Stomach (tissue), 9 donors: ENCODE measurements around the gene CDK12. TPM values are rescaled to one million over a fixed set of nuclear protein-coding genes. Genes with fewer than 3 reads are reported as not detected.

Source experiments
- DNase-seq, 2 donors: peaks; one replicate each; pipeline versions ENCODE4 v3.0.0 to v3.0.0-alpha.2; 2013 to 2019
- H3K27ac ChIP-seq, 5 donors: fragments of 200-600 bp in 4 of 5; sonication (generic) in 4 of 5; one replicate each; pipeline ENCODE4 v1.5.1; 2013 to 2019; ENCODE audit warnings: mild to moderate bottlenecking in 1 of 5, moderate library complexity in 1 of 5
- H3K27me3 ChIP-seq, 3 donors: fragments of 200-600 bp; sonication (generic); one replicate each; pipeline ENCODE4 v1.5.1; 2017 to 2019; ENCODE audit warnings: mixed run types in 1 of 3
- H3K36me3 ChIP-seq, 4 donors: fragments of 200-600 bp; sonication (generic); 1 replicate in 3 of 4; 2 replicates in 1 of 4; pipeline ENCODE4 v1.5.1; 2016 to 2019
- H3K4me1 ChIP-seq, 4 donors: fragments of 200-600 bp; sonication (generic); one replicate each; pipeline ENCODE4 v1.5.1; 2016 to 2019
- H3K4me3 ChIP-seq, 4 donors: fragments of 200-600 bp; sonication (generic) in 3 of 4; one replicate each; pipeline ENCODE4 v1.5.1; 2016 to 2019; ENCODE audit warnings: mild to moderate bottlenecking in 1 of 4
- H3K9me3 ChIP-seq, 4 donors: fragments of 200-600 bp; sonication (generic); one replicate each; pipeline ENCODE4 v1.5.1; 2016 to 2019
- EP300 ChIP-seq: sonication (generic); formaldehyde crosslinking; IDR thresholded peaks from one replicate; pipeline ENCODE4 v1.6.1; 2017; ENCODE audit warnings: antibody characterized with exemption
- POLR2A ChIP-seq, 4 donors: fragments of 450-650 bp; IDR thresholded peaks; one replicate each; pipeline ENCODE4 v1.6.1; 2016; ENCODE audit warnings: antibody characterized with exemption in 4 of 4, control low read depth in 2 of 4, mild to moderate bottlenecking in 1 of 4, moderate library complexity in 1 of 4
- POLR2AphosphoS5 ChIP-seq, 3 donors: sonication (generic); formaldehyde crosslinking; IDR thresholded peaks; one replicate each; pipeline ENCODE4 v1.6.1; 2016; ENCODE audit warnings: antibody characterized with exemption in 3 of 3
- WGBS, 5 donors: extraction: QIAGEN DNeasy Blood & Tissue Kit in 3 of 5; methylation state at CpG; one replicate each; pipeline versions ENCODE4 v1.1.5 to v1.1.7; 2013 to 2018; 5-methylcytosine and 5-hydroxymethylcytosine counted together
- intact Hi-C: fragments of 100-400 bp; cut with DNase I; formaldehyde crosslinking; loops from one replicate; pipeline ENCODE4 v1.15.1; 2023; ENCODE audit warnings: low total_unique reads
- polyA plus RNA-seq, 3 donors: library from polyadenylated mRNA; stranded (reverse); fragments of 200-250 nt; gene quantifications; one replicate each; pipeline ENCODE4 v1.2.3, GENCODE V29; 2013
- total RNA-seq, 5 donors: library from RNA; depleted of rRNA; stranded (reverse); fragments of >200 nt; gene quantifications; one replicate each; pipeline versions ENCODE4 v1.1.0 to v1.2.3, GENCODE V29; 2014 to 2016
- TF ChIP-seq, protein P1 (sequence below), 7 experiments: fragments of 450-650 bp in 4 of 7; fragments of 200-600 bp in 3 of 7; sonication (generic) in 3 of 7; IDR thresholded peaks; one replicate each; pipeline ENCODE4 v1.5.1; 2016 to 2019; ENCODE audit warnings: antibody characterized with exemption in 7 of 7, control low read depth in 2 of 7, mild to moderate bottlenecking in 1 of 7
- donor health status: healthy with polysubstance abuse.
- donor health status: Bipolar disorder and iron deficiency.
- donor health status: healthy.

CDK12 gene
- total and polyA plus RNA-seq, 8 donors, result 5.1 to 66.5 (median 33.5) TPM

DNA sequence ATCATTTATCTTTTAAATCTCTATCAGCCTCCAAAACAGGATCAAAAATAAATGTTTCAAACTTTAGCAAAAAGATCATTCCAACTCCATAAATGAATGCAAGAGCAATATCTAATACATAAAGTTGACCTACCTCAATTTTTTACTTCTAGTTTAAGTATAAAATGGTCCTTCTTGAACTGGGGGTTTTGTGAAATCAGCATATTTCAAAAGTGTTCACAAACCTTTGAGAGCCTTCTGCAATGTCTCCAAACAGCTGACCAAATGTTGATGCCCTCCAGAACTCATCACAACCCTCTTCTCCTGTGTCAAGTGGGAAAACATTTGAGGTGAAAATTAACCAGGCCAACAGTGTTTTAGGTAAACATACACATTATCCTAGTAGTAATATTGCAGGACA, 18.0 kb upstream of the CDK12 start:
- Histone ChIP-seq H3K9me3 (no peaks in the 10 kb centered on the region), H3K4me3 (no peak overlapping the region), H3K4me1 (no peaks in the 10 kb centered on the region), H3K27me3 (no peaks in the 10 kb centered on the region), H3K36me3 (peaks cover 77 to 100% (median 100%) of the 10 kb centered on the region in 4 donors), H3K27ac (no peak overlapping the region)
- TF ChIP-seq, protein P1, sequence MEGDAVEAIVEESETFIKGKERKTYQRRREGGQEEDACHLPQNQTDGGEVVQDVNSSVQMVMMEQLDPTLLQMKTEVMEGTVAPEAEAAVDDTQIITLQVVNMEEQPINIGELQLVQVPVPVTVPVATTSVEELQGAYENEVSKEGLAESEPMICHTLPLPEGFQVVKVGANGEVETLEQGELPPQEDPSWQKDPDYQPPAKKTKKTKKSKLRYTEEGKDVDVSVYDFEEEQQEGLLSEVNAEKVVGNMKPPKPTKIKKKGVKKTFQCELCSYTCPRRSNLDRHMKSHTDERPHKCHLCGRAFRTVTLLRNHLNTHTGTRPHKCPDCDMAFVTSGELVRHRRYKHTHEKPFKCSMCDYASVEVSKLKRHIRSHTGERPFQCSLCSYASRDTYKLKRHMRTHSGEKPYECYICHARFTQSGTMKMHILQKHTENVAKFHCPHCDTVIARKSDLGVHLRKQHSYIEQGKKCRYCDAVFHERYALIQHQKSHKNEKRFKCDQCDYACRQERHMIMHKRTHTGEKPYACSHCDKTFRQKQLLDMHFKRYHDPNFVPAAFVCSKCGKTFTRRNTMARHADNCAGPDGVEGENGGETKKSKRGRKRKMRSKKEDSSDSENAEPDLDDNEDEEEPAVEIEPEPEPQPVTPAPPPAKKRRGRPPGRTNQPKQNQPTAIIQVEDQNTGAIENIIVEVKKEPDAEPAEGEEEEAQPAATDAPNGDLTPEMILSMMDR (IDR thresholded peaks at IDR 0.05), result no peak
- TF ChIP-seq POLR2A (IDR thresholded peaks at IDR 0.05) (no peak), EP300 (no peak), POLR2AphosphoS5 (IDR thresholded peaks at IDR 0.05) (no peak)
- intact Hi-C loops, result no loop called here
- no peak for DNase-seq

- TF ChIP-seq, protein P1 (IDR thresholded peaks at IDR 0.05), result no peak
- no peak for TF ChIP-seq POLR2AphosphoS5 (IDR thresholded peaks at IDR 0.05)
- TF ChIP-seq EP300, result no peak
- Histone ChIP-seq H3K27ac (no peak overlapping the region), H3K36me3 (peaks cover 40 to 61% (median 60%) of the 10 kb centered on the region in 4 donors), H3K27me3 (no peaks in the 10 kb centered on the region), H3K4me1 (peaks cover 11 to 28% (median 26%) of the 10 kb centered on the region in 4 donors), H3K4me3 (no peak overlapping the region), H3K9me3 (no peaks in the 10 kb centered on the region)
- intact Hi-C loops, result no loop called here
- no peak for DNase-seq
- WGBS, 5 donors, result 80 to 92% (median 90%) methylated on average over 5 of the region's 5 CpGs
Measured at GRCh38 chr17:39447561-39447960, 13.7 kb upstream of the CDK12 start.

DNA sequence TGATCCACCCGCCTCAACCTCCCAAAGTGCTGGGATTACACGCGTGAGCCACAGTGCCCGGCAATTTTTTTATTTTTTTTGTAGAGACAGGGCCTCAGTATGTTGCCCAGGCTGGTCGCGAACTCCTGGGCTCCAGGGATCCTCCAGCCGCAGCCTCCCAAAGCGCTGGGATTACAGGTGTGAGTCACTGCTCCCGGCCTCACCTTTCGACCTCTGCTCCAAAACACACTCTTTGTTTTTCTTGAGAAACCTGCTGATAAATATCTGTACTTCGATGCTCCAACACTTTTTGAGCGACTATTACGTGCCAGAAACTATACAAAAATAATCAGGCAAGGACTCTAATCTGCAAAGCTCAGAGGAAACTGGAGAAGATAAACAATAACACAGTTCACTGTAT, 11.2 kb upstream of the CDK12 start:
- H3K27me3 ChIP-seq, result no peaks in the 10 kb centered on the region
- H3K9me3 ChIP-seq, result no peaks in the 10 kb centered on the region
- peaks cover 19 to 36% (median 35%) of the 10 kb centered on the region in 4 donors for H3K36me3 ChIP-seq
- peak in 1 of 2 donors; percentile 9 for DNase-seq
- H3K4me3 ChIP-seq, result peak overlapping the region; percentile 71 to 94 (median 81)
- WGBS, 5 donors, result 64 to 74% (median 71%) methylated on average over 13 of the region's 13 CpGs
- peaks cover 11 to 28% (median 26%) of the 10 kb centered on the region in 4 donors for H3K4me1 ChIP-seq
- H3K27ac ChIP-seq, result peak overlapping the region in 2 of 5 donors; percentile 86 to 90
- TF ChIP-seq POLR2AphosphoS5 (IDR thresholded peaks at IDR 0.05) (no peak), EP300 (no peak), POLR2A (IDR thresholded peaks at IDR 0.05) (no peak)
- TF ChIP-seq, protein P1 (IDR thresholded peaks at IDR 0.05), result no peak
- intact Hi-C loops, result no loop called here

DNA sequence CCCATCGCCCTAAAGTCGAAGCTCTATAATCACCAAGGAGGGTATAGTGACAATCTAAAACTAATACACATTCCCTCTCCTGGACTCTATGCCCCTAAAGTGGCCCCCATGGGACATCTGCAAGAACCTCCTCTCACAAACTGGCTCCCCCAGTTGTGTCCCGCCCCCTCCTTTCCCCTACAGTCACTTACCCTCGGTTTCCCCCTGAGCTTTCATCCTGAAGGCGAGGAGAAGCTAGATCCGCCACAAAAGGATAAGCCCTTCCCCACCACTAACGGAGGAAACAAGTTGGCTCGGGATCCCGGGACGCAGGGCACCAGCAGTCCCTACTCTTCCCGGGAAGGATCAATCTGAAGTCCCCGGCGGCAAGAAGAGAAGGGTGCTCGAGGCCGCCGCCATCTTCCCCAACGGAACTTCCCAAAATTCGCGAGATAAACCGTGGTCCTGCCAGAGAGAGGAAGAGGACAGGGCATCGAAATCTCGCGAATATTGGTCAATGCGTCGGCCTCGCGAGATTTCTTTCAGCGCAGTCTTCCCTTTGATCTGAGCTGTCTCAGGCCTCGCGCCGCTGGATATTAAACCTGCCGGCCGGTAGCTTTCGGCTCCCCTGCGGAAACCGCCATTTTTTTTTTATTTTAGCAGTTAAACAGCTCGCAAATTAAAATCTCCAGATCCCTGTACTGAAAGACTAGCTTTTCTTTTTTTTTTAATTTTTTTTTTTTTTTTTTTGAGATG, 10.3 kb upstream of the CDK12 start, which contains the start of gene MED1:
Gene MED1, minus strand, starts transcription at position 417 of the 735 bp plus-strand sequence. Its CDS starts 201 bp downstream, at position 216.
- no peaks in the 10 kb centered on the region for H3K27me3 ChIP-seq
- 0 to 1% (median 1%) methylated on average over 33 to 37 of the region's 37 CpGs for WGBS, 5 donors
- peak within 1 kb of the TSS; percentile 81 to 90 (median 86) for H3K27ac ChIP-seq
- peak; percentile 96 to 99 for DNase-seq
- H3K36me3 ChIP-seq, result peaks cover 10 to 27% (median 25%) of the 10 kb centered on the region in 4 donors
- intact Hi-C loops, result no loop called here
- peaks cover 11 to 28% (median 26%) of the 10 kb centered on the region in 4 donors for H3K4me1 ChIP-seq
- H3K4me3 ChIP-seq, result peak within 1 kb of the TSS; percentile 71 to 94 (median 81)
- TF ChIP-seq EP300, result no peak
- peak in 1 of 4 donors; percentile 18 for TF ChIP-seq POLR2A (IDR thresholded peaks at IDR 0.05)
- TF ChIP-seq POLR2AphosphoS5 (IDR thresholded peaks at IDR 0.05), result peak; percentile 48 to 86 (median 60)
- TF ChIP-seq, protein P1 (IDR thresholded peaks at IDR 0.05), result no peak
- H3K9me3 ChIP-seq, result no peaks in the 10 kb centered on the region
